BLaER1 (cell line): ENCODE measurements around the gene STAG2.
A peak's percentile ranks its signal among the peaks of the same experiment; 100 is the strongest.
"Not testable (repeated sequence)": the region's sequence is repeated elsewhere in the genome, so short reads cannot be mapped to it uniquely, and the experiment has no call there.

Experiments used
- H3K27ac ChIP-seq: shearing (Covaris generic); formaldehyde crosslinking; 2 replicates; pipeline ENCODE4 v1.8.1; 2022
- H3K27me3 ChIP-seq: shearing (Covaris generic); formaldehyde crosslinking; 2 replicates; pipeline ENCODE4 v1.8.1; 2022
- H3K36me3 ChIP-seq: shearing (Covaris generic); formaldehyde crosslinking; 2 replicates; pipeline ENCODE4 v1.8.1; 2022
- H3K4me1 ChIP-seq: shearing (Covaris generic); formaldehyde crosslinking; 2 replicates; pipeline ENCODE4 v1.8.1; 2022
- H3K4me2 ChIP-seq: shearing (Covaris generic); formaldehyde crosslinking; 2 replicates; pipeline ENCODE4 v1.8.1; 2022
- H3K4me3 ChIP-seq: shearing (Covaris generic); formaldehyde crosslinking; 2 replicates; pipeline ENCODE4 v1.8.1; 2022
- H3K9ac ChIP-seq: shearing (Covaris generic); formaldehyde crosslinking; 2 replicates; pipeline ENCODE4 v1.8.1; 2022
- H3K9me3 ChIP-seq: shearing (Covaris generic); formaldehyde crosslinking; 2 replicates; pipeline ENCODE4 v1.8.1; 2022
- H4K20me1 ChIP-seq: shearing (Covaris generic); formaldehyde crosslinking; 2 replicates; pipeline ENCODE4 v1.8.1; 2022
- Cebpa-rat ChIP-seq: shearing (Covaris generic); IDR thresholded peaks from 2 replicates; pipeline ENCODE4 v1.8.1; 2022

Gene STAG2

DNA sequence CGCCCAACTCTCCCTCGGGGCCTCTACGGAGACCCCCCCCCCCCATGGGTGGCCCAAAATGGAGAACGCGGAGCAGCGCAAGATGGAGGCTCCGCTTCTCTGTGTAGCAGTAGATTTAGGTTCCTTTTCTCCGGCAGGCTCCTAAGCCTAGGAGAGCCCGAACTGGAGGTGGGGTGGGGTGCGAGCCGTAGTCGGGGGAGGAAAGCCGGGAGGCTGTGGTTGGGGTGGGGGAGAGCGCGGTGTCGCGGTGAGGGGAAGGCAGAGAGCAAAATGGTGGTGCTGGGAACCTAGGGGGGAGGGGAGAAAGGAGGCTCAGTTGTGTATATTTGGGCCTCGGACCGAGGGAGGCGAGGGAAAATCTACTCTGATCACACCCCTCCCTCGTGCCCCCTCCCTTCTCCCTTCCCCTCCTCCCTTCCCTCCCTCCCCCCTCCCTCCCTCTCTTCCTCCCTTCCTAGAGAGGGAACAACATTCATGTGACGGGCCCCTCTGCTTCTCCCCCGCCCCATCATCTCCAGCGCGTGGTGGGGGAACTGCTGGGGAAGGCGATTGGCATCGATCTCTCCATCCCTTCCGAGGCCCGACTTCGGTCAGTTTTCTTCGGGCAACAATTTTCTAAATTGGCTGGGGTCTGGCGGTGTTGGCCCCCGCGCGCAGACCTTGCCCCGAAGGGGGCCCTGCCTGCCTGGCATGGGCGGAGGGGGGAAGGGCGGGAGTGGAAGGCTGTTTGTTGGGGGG is at the start of gene STAG2:
Gene STAG2, plus strand, starts transcription at position 439 of the 738 bp plus-strand sequence. CDS start 60,922 bp downstream, outside the sequence.
- Histone ChIP-seq H3K4me1 (peaks cover 7% of the 10 kb centered on the region; the same call in 1 of the 2 replicates), H3K36me3 (no peaks in the 10 kb centered on the region), H3K27me3 (peaks cover 5% of the 10 kb centered on the region; the same call in 1 of the 2 replicates), H3K9me3 (peaks cover 10% of the 10 kb centered on the region; the same call in 1 of the 2 replicates), H3K4me2 (peak within 1 kb of the TSS; percentile 65), H3K4me3 (peak within 1 kb of the TSS; percentile 77), H3K9ac (peak within 1 kb of the TSS; percentile 99), H4K20me1 (peaks cover 33% of the 10 kb centered on the region), H3K27ac (peak within 1 kb of the TSS; percentile 99)
- no peak for TF ChIP-seq Cebpa-rat

DNA sequence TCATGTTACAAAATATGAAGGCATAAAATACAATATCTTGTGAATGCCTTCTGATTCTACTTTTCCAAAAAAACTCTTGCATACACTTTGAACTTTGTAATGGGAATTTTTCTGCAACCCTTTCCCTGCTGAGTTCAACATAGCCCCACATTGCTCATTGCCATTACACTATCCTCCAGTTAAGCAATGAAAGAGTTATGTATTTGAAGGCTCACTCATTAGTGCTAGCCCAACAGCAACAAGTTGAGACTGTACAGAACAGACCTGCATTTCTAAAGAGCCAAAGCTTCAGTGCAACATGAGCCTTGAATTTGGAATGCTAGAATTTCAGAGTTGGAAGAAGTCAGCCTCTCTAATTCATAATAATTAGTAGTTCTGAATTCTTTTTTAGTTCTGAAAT is 44.4 kb upstream of the STAG2 start:
- H4K20me1 ChIP-seq, result no peaks in the 10 kb centered on the region
- H3K9me3 ChIP-seq, result no peaks in the 10 kb centered on the region
- no peak overlapping the region for H3K4me3 ChIP-seq
- H3K9ac ChIP-seq, result no peak overlapping the region
- H3K4me2 ChIP-seq, result no peak overlapping the region
- H3K27ac ChIP-seq, result no peak overlapping the region
- H3K36me3 ChIP-seq, result no peaks in the 10 kb centered on the region
- H3K4me1 ChIP-seq, result no peaks in the 10 kb centered on the region
- no peaks in the 10 kb centered on the region for H3K27me3 ChIP-seq
- TF ChIP-seq Cebpa-rat, result no peak

DNA sequence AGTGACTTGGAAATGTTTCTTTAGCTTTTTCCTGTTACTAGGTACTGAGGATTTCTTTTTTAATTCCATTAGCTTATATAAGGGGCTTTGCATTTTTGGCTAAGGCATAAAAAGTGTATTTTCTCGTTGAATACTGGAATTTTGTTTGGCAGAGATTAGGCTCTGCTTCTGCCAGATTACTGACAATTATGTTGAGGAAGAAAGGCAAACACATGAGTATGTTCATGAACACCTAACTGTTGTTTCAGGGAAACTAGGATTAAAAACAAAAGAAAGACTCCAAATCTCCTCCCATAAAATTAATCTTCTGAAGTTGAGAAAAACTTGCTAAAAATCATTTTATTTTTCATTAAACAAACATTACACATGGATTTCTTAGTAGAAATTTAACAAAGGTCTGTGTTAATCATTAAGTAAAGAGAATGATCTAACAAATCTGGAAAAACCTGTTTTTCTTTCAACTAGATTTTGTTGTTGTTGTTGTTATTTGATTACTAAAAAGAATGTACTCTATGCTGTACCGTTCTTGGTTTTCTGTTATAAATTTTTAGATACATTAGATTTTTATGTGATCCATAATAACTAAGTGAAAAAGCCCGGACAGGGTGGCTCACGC is 43.3 kb upstream of the STAG2 start:
- H3K9me3 ChIP-seq, result no peaks in the 10 kb centered on the region
- H3K4me1 ChIP-seq, result no peaks in the 10 kb centered on the region
- no peak for TF ChIP-seq Cebpa-rat
- H3K4me2 ChIP-seq, result no peak overlapping the region
- no peaks in the 10 kb centered on the region for H4K20me1 ChIP-seq
- no peak overlapping the region for H3K9ac ChIP-seq
- H3K27ac ChIP-seq, result no peak overlapping the region
- no peaks in the 10 kb centered on the region for H3K36me3 ChIP-seq
- H3K27me3 ChIP-seq, result no peaks in the 10 kb centered on the region
- no peak overlapping the region for H3K4me3 ChIP-seq

DNA sequence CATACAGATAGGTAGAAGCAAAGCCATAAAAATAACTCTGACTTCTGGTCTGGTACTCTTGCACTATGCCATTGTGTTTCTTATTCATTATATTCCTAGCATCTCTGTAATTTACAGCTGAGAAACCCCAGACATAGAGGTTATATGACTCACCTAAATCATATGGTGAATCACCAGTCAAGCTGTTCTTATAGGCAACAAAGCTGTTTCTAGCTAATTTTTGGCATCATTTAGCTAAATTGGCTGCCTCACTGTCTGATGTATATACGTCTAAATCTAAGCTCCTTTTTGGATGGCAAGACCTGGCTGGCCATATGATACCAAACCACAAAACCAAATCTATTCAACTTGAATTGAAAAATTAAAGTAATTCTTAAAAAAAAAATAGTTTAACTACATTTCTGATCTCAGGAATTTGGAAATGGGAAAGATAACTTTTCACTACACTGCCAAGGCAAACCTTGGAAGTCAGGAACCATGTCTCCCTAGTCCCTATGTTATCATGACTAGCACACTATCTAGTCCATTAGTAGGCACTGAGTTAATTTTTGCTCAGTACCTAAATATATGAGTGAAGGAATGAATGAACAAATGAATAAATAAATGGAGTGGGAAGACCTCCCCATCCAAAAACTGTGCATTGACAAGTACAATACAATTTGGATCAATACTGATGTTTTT is 41.3 kb upstream of the STAG2 start:
- no peak overlapping the region for H3K9ac ChIP-seq
- TF ChIP-seq Cebpa-rat, result no peak
- no peak overlapping the region for H3K4me3 ChIP-seq
- no peaks in the 10 kb centered on the region for H3K36me3 ChIP-seq
- H3K9me3 ChIP-seq, result no peaks in the 10 kb centered on the region
- H3K27me3 ChIP-seq, result no peaks in the 10 kb centered on the region
- no peaks in the 10 kb centered on the region for H4K20me1 ChIP-seq
- no peak overlapping the region for H3K4me2 ChIP-seq
- H3K4me1 ChIP-seq, result no peaks in the 10 kb centered on the region
- H3K27ac ChIP-seq, result no peak overlapping the region

DNA sequence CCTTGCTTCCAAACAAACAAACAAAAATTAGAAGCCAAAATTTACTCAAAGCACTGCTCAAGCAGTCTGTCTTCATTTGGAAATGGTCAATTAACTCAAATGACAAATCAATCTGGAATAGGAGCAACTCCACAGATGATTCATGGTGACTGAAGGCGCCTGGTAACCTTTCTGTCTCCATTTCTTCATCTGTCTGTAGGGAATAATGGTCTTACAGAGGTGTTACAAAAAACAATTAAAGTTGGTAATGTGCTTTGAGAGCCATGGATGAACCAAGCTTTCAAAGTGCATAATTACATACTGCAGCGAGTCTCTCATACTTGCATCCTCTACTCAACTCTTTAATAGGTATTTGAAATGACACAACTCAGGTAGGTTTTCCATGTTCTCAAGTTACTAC is 38.3 kb upstream of the STAG2 start:
- Histone ChIP-seq H3K9ac (no peak overlapping the region), H3K27ac (no peak overlapping the region), H3K4me2 (no peak overlapping the region), H3K4me3 (no peak overlapping the region), H3K4me1 (no peaks in the 10 kb centered on the region), H3K9me3 (no peaks in the 10 kb centered on the region), H4K20me1 (no peaks in the 10 kb centered on the region), H3K27me3 (no peaks in the 10 kb centered on the region), H3K36me3 (no peaks in the 10 kb centered on the region)
- no peak for TF ChIP-seq Cebpa-rat

DNA sequence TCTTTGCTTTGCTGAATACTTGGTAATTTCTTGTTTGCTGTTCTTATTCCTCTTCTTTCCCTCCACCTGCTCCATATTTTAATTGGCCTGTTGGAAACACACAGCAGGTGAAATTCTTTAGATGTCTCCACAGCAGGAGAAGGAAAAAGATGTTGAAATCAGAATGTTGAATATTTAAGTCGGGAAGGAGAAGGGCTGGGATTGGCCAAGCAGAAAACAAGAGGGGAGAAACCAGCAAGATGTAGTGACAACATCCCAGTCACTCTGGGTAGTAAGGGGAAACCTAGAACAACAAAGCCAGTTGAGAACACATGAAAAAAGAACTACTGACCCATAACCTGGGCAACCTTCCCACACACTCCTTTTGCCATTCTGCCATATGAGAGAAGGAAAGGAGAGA is 37.3 kb upstream of the STAG2 start:
- no peaks in the 10 kb centered on the region for H3K27me3 ChIP-seq
- no peak overlapping the region for H3K4me2 ChIP-seq
- H4K20me1 ChIP-seq, result no peaks in the 10 kb centered on the region
- H3K27ac ChIP-seq, result no peak overlapping the region
- TF ChIP-seq Cebpa-rat, result no peak
- H3K4me3 ChIP-seq, result no peak overlapping the region
- H3K36me3 ChIP-seq, result no peaks in the 10 kb centered on the region
- H3K4me1 ChIP-seq, result no peaks in the 10 kb centered on the region
- H3K9me3 ChIP-seq, result no peaks in the 10 kb centered on the region
- no peak overlapping the region for H3K9ac ChIP-seq

DNA sequence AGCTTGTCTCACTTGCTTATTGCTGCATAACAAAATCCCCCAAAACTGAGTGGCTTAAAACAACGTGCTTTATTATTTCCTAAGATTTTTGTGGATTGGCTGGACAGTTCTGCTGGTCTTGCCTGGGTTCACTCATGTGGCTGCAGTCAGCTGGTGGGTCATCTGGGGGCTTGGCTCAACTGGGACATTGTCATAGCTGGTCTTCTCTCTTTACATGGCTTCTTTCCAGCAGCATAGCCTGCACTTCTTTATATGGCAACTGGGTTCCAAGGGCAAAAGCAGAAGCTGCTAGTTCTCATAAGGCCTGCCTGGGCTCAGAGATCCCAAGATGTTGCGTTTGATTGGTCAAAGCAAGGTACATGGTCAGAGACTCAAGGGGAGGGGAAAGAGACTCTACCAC is 33.7 kb upstream of the STAG2 start:
- H3K4me3 ChIP-seq, result no peak overlapping the region
- no peaks in the 10 kb centered on the region for H3K36me3 ChIP-seq
- no peak overlapping the region for H3K27ac ChIP-seq
- TF ChIP-seq Cebpa-rat, result no peak
- no peaks in the 10 kb centered on the region for H4K20me1 ChIP-seq
- H3K4me1 ChIP-seq, result no peaks in the 10 kb centered on the region
- H3K27me3 ChIP-seq, result no peaks in the 10 kb centered on the region
- peaks cover 17% of the 10 kb centered on the region for H3K9me3 ChIP-seq
- H3K9ac ChIP-seq, result no peak overlapping the region
- no peak overlapping the region for H3K4me2 ChIP-seq

DNA sequence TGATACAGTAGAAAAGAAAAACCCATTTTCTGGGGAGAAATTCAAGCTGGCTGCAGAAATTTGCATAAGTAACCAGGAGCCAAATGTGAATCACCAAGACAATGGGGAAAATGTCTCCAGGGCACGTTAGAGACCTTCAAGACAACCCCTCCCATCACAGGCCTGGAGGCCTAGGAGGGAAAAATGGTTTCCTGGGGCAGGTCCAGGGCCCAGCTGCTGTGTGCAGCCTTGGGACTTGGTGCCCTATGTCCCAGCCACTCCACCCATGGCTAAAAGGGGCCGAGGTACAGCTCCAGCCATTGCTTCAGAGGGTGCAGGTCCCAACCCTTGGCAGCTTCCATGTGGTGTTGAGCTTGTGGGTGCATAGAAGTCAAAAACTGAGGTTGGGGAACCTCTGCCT is 29.5 kb upstream of the STAG2 start:
- H3K27me3 ChIP-seq, H3K36me3 ChIP-seq, H3K4me3 ChIP-seq, H3K9ac ChIP-seq, H3K4me2 ChIP-seq, H3K27ac ChIP-seq, H3K4me1 ChIP-seq, H4K20me1 ChIP-seq: not testable (repeated sequence)
- H3K9me3 ChIP-seq, result peaks cover 26% of the 10 kb centered on the region

DNA sequence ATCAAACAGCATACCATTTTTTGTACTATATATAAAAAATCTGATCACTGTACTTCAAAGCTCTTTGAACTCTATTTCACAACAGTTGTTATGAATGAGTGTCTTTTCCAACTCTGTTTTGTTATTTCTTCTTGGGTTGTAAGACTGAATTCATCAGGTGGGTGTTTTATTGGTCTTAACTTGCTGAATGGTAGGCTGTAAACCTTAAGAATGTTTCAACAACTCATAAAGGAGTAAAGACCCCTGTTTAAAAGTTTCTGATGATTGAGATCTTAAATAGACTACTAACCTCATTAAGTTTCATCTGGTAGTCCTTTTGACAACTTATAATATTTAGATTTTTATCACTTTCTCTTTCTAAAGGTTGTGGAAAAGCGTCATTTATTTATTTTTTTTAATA is 18.4 kb upstream of the STAG2 start:
- no peak for TF ChIP-seq Cebpa-rat
- no peak overlapping the region for H3K27ac ChIP-seq
- no peaks in the 10 kb centered on the region for H3K4me1 ChIP-seq
- H3K9me3 ChIP-seq, result no peaks in the 10 kb centered on the region
- H4K20me1 ChIP-seq, result no peaks in the 10 kb centered on the region
- H3K9ac ChIP-seq, result no peak overlapping the region
- no peaks in the 10 kb centered on the region for H3K36me3 ChIP-seq
- H3K4me3 ChIP-seq, result no peak overlapping the region
- no peak overlapping the region for H3K4me2 ChIP-seq
- 0 out of 2 replicates have a peak, but pooled peaks cover 3% of the 10 kb centered on the region for H3K27me3 ChIP-seq

DNA sequence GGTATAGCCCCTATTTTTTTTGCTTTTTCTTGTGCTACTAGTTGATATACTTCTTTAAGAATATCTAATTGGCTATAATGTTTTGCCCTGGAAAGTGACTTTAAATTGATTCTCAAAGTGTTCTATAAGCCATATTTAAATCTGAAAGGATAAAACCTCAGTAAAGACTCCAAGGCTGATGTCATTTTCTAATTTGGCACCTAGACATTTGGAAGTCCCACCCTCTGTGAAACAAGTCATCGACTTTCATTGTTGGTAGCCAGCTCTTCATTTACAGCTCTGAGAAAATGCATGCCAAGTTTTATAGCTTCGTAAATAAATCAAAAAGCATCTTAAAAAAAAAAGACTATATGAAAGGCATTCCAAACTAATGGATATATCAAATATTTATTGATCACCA is 18.0 kb upstream of the STAG2 start:
- Histone ChIP-seq H3K9me3 (no peaks in the 10 kb centered on the region), H3K27me3 (0 out of 2 replicates have a peak, but pooled peaks cover 3% of the 10 kb centered on the region), H3K9ac (no peak overlapping the region), H3K4me2 (no peak overlapping the region), H3K27ac (no peak overlapping the region), H3K36me3 (no peaks in the 10 kb centered on the region), H3K4me3 (no peak overlapping the region), H3K4me1 (no peaks in the 10 kb centered on the region), H4K20me1 (no peaks in the 10 kb centered on the region)
- TF ChIP-seq Cebpa-rat, result no peak
